Hindlimb muscle (tissue), 1 donor: ENCODE measurements around the gene PSMA5. TPM values are rescaled to one million over a fixed set of nuclear protein-coding genes. Genes with fewer than 3 reads are reported as not detected.

Experiments
- DNase-seq: peaks from one replicate; pipeline ENCODE4 v3.0.0-alpha.2; 2013
- polyA plus RNA-seq: library from polyadenylated mRNA; unstranded; fragments of 120-200 nt; gene quantifications from one replicate; pipeline ENCODE4 v1.2.1, GENCODE V29; 2013; ENCODE audit not compliant: insufficient read length

Gene PSMA5
- polyA plus RNA-seq, 1 donor: 52.5 TPM

- DNase-seq: no peak
Observed at GRCh38 chr1:109367626-109368025, 58.6 kb downstream of the PSMA5 start.

GRCh38 chr1:109365642-109366204 is 60.5 kb downstream of the PSMA5 start:
- DNase-seq: no peak

DNA sequence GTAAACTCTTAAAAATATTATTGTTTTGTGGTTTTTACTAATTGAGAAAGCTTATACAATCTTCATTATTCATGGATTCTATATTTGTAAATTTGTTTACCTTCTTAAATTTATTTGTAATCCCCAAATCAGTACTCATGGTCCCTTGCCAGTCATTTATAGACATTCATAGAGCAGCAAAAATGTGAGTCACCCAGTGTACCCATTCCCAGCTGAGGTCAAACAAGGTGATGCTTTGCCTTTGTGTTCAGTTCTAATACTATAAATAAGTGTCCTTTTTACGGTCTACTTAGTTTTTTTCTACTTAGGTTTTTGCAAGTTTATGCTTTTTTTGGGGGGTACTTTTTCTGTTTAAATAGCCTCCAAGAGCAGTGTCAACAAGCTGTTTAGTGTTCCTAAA is 64.6 kb downstream of the PSMA5 start:
- DNase-seq: no peak

DNA sequence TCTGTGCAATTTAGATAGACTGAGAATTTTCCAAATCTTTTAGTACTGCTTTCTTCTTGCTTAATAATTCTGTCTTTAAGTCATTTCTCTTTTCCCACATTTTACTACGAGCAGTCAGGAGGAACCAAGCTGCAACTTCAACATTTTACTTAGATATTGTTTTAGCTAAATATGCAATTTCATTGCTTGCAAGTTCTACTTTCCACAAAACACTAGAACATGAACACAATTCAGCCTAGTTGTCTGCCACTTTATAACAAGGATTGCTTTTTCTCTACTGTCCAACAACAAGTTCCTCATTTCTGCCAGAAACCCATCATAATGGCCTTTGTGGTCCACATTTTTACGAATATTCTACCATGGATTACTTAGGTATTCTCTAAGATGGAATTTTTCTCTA is 65.2 kb downstream of the PSMA5 start:
- DNase-seq: no peak

DNA sequence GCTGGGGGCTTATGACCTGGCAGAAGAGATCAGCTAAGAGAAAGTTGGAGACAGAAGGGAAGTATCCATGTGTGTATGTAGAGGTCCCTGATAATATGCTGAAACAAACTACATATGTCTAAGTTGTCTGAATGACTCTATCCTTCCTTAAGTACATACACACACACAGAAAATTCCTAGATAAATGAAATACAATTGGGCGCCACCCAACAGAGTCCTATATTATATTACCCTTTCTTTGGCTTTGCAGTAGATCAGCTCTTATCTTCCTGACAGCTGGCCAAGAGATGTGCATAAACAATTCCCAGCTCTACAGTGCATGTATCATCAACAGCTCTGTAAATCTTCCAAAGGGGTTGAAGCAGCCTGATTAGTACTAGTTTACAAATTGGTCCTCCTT is 68.6 kb downstream of the PSMA5 start:
- no peak for DNase-seq

- no peak for DNase-seq
Observed at GRCh38 chr1:109356915-109357314, 69.3 kb downstream of the PSMA5 start.

GRCh38 chr1:109356505-109356904 is 69.7 kb downstream of the PSMA5 start:
- DNase-seq: no peak

DNA sequence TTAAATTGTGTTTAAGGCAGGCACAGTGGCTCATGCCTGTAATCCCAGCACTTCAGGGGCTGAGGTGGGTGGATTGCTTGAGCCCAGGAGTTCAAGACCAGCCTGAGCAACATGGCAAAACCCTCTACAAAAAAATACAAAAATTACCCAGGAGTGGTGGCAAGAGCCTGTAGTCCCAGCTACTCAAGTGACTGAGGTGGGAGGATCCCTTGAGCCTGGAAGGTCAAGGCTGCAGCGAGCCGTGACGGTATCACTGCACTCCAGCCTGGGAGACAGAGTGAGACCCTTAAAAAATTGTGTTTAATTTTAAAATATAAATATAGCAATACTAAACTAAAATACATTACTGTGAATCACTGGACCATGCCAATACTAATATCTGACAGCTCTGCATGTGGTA is 71.3 kb downstream of the PSMA5 start:
- DNase-seq: no peak

GRCh38 chr1:109351457-109351856 is 74.8 kb downstream of the PSMA5 start:
- no peak for DNase-seq

DNA sequence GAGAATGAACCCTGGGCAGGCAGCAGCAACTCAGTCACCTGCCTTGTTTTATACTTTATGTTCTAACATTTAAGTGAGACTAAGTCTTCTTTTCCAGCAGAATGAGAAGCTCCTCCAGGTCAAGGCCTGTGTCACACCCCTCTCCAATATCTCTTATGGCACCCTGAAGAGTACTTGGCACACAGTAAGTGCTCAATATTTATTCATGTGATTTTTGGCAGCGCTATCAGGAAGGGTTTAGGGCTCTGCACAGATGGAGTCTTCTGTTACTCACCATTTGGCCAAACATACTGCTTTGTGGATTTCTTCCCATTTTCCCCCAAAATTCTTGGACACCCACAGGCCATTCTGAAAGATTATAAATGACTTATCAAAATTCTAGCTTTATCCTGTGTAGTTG is 75.6 kb downstream of the PSMA5 start:
- DNase-seq: no peak

GRCh38 chr1:109350182-109350581 is 76.1 kb downstream of the PSMA5 start:
- no peak for DNase-seq

Other genes with a start within 250 kb of the PSMA5 start
- gene SARS1, start 212.5 kb downstream of the PSMA5 start, polyA plus RNA-seq: 83.1 TPM
- 4.1 TPM for gene CELSR2, start 176.9 kb downstream of the PSMA5 start, polyA plus RNA-seq
- 11.1 TPM for gene PSRC1, start 143.3 kb downstream of the PSMA5 start, polyA plus RNA-seq
- 0.94 TPM for gene MYBPHL, start 119.4 kb downstream of the PSMA5 start, polyA plus RNA-seq
- gene SORT1, start 28.5 kb downstream of the PSMA5 start, polyA plus RNA-seq: 32.9 TPM
- gene SYPL2, start 40.1 kb upstream of the PSMA5 start, polyA plus RNA-seq: 289 TPM
- gene ATXN7L2, start 57.5 kb upstream of the PSMA5 start, polyA plus RNA-seq: 31.2 TPM
- gene CYB561D1, start 67.6 kb upstream of the PSMA5 start, polyA plus RNA-seq: 11.5 TPM
- gene AMIGO1, start 83.3 kb upstream of the PSMA5 start, polyA plus RNA-seq: 14.8 TPM
- 3.1 TPM for gene GPR61, start 113.4 kb upstream of the PSMA5 start, polyA plus RNA-seq
- 6.4 TPM for gene GNAI3, start 122.2 kb upstream of the PSMA5 start, polyA plus RNA-seq
- not detected for gene GNAT2, start 193.2 kb upstream of the PSMA5 start, polyA plus RNA-seq
- 27.6 TPM for gene AMPD2, start 193.4 kb upstream of the PSMA5 start, polyA plus RNA-seq
- gene GSTM4, start 229.7 kb upstream of the PSMA5 start, polyA plus RNA-seq: 19.4 TPM
- 157 TPM for gene GSTM2, start 241.6 kb upstream of the PSMA5 start, polyA plus RNA-seq